Thymus (tissue), 14 donors: Measurements from ENCODE around the gene TIMD4. TPM values are rescaled to one million over a fixed set of nuclear protein-coding genes. Genes with fewer than 3 reads are reported as not detected.

Source experiments
- DNase-seq, 9 donors: peaks; one replicate each; pipeline ENCODE4 v3.0.0-alpha.2; 2013; ENCODE audit warnings: low spot score in 9 of 9, low read depth in 6 of 9, missing footprints in 1 of 9
- H3K27ac ChIP-seq, 2 donors: one replicate each; pipeline ENCODE4 v1.5.1; 2013; ENCODE audit warnings: control low read depth in 1 of 2, low read depth in 1 of 2, low read length in 1 of 2, mild to moderate bottlenecking in 1 of 2, moderate library complexity in 1 of 2
- H3K27me3 ChIP-seq, 2 donors: one replicate each; pipeline ENCODE4 v1.5.1; 2013; ENCODE audit warnings: low read length in 1 of 2; ENCODE audit not compliant: control insufficient read depth in 2 of 2, insufficient read depth in 1 of 2
- H3K36me3 ChIP-seq, 2 donors: one replicate each; pipeline ENCODE4 v1.5.1; 2013; ENCODE audit warnings: low read length in 1 of 2, mild to moderate bottlenecking in 1 of 2, moderate library complexity in 1 of 2; ENCODE audit not compliant: control insufficient read depth in 2 of 2, insufficient read depth in 2 of 2
- H3K4me1 ChIP-seq, 2 donors: one replicate each; pipeline ENCODE4 v1.5.1; 2013; ENCODE audit warnings: low read length in 2 of 2; ENCODE audit not compliant: control insufficient read depth in 2 of 2, insufficient read depth in 2 of 2
- H3K4me3 ChIP-seq, 2 donors: one replicate each; pipeline ENCODE4 v1.5.1; 2013; ENCODE audit warnings: low read length in 2 of 2, control low read depth in 1 of 2, mild to moderate bottlenecking in 1 of 2
- H3K9me3 ChIP-seq, 2 donors: one replicate each; pipeline ENCODE4 v1.5.1; 2013; ENCODE audit warnings: low read length in 1 of 2, mild to moderate bottlenecking in 1 of 2; ENCODE audit not compliant: control insufficient read depth in 2 of 2, insufficient read depth in 1 of 2
- WGBS: extraction: QIAGEN DNeasy Blood & Tissue Kit; methylation state at CpG from one replicate; pipeline ENCODE4 v1.1.7; 2013; 5-methylcytosine and 5-hydroxymethylcytosine counted together
- long read RNA-seq, 10 donors: transcript quantifications; one replicate each; lab custom pipeline, GENCODE V29; 2026
- polyA plus RNA-seq: library from polyadenylated mRNA; stranded (reverse); fragments of 200-250 nt; gene quantifications from one replicate; pipeline ENCODE4 v1.2.3, GENCODE V29; 2013
- total RNA-seq: library from RNA; stranded (reverse); fragments of 120-200 nt; gene quantifications from one replicate; pipeline ENCODE4 v1.2.4, GENCODE V29; 2013
- donor health status: healthy.

Gene TIMD4
- total RNA-seq (25.4 TPM), polyA plus RNA-seq (14.7 TPM)
- long read RNA-seq, donor 1, result 0 reads
- long read RNA-seq, donor 2, result 0 reads
- long read RNA-seq, donor 3, transcript TIMD4-201 (9 exons, 1,369 nt), result major isoform, 6 of 12 reads
- long read RNA-seq, donor 3, partial matches to known transcripts, result 5 of 12 reads
- long read RNA-seq, donor 3, other reads (novel, unspliced or antisense), result 0 of 12 reads
- long read RNA-seq, donor 4, partial matches to known transcripts, result 0 of 3 reads
- long read RNA-seq, donor 4, other reads (novel, unspliced or antisense), result 0 of 3 reads
- long read RNA-seq, donor 5, transcript TIMD4-201 (9 exons, 1,369 nt), result major isoform, 9 of 16 reads
- long read RNA-seq, donor 5, partial matches to known transcripts, result 7 of 16 reads
- long read RNA-seq, donor 5, other reads (novel, unspliced or antisense), result 0 of 16 reads
- long read RNA-seq, donor 6, partial matches to known transcripts, result 0 of 4 reads
- long read RNA-seq, donor 6, other reads (novel, unspliced or antisense), result 0 of 4 reads
- long read RNA-seq, donor 7, transcript TIMD4-201 (9 exons, 1,369 nt), result major isoform, 10 of 34 reads
- long read RNA-seq, donor 7, partial matches to known transcripts, result 22 of 34 reads
- long read RNA-seq, donor 7, other reads (novel, unspliced or antisense), result 0 of 34 reads
- long read RNA-seq, donor 8, partial matches to known transcripts, result 0 of 1 reads
- long read RNA-seq, donor 8, other reads (novel, unspliced or antisense), result 0 of 1 reads
- long read RNA-seq, donor 9, transcript TIMD4-201 (9 exons, 1,369 nt), result major isoform, 9 of 18 reads
- long read RNA-seq, donor 9, partial matches to known transcripts, result 8 of 18 reads
- long read RNA-seq, donor 9, other reads (novel, unspliced or antisense), result 0 of 18 reads
- long read RNA-seq, donor 10, partial matches to known transcripts, result 6 of 10 reads
- long read RNA-seq, donor 10, other reads (novel, unspliced or antisense), result 0 of 10 reads

GRCh38 chr5:156963125-156963524, at the start of gene TIMD4:
Gene TIMD4, minus strand, starts transcription at chr5:156963226. Its CDS starts 28 bp downstream, at chr5:156963198.
- Histone ChIP-seq H3K36me3 (no peaks in the 10 kb centered on the region), H3K27me3 (no peaks in the 10 kb centered on the region), H3K4me1 (no peaks in the 10 kb centered on the region), H3K4me3 (no peak within 1 kb of the TSS), H3K27ac (no peak within 1 kb of the TSS), H3K9me3 (no peaks in the 10 kb centered on the region)
- WGBS, result 96% methylated on average over 4 of the region's 4 CpGs
- DNase-seq, result no peak

- H3K27me3 ChIP-seq, result no peaks in the 10 kb centered on the region
- H3K9me3 ChIP-seq, result no peaks in the 10 kb centered on the region
- no peak overlapping the region for H3K4me3 ChIP-seq
- no peaks in the 10 kb centered on the region for H3K4me1 ChIP-seq
- WGBS, result 88% methylated on average over 2 of the region's 2 CpGs
- no peak for DNase-seq
- no peak overlapping the region for H3K27ac ChIP-seq
- H3K36me3 ChIP-seq, result no peaks in the 10 kb centered on the region
Observed at GRCh38 chr5:157006262-157006661, 43.2 kb upstream of the TIMD4 start.

DNA sequence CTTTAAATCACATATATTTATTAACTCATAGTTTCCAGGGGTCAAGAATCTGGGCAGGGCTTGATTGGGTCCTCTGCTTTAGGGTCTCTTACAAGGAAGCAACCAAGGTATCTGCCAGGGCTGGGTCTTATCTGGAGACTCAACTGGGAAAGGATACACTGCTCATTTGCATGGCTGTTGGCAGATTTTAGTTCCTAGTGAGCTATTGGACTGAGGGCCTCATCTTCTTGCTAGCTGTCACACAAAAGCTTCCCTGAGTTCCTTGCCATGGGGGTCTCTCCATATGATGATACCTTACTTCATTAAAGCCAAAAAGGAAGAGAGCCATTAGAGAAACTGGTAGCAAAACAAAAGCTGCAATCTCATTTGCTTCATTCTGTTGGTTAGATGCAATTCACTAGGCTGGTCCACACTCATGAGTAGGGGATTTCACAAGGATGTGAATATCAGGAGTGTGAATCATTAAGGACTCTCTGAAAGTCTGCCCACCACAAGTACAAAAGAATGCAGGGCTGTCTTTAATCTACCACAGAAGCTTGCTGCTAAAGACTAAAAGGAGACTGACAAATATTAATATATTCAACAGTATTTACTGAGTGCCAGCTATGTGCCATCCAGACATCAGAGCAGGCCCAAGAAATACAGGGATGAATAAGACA, 42.0 kb upstream of the TIMD4 start:
- Histone ChIP-seq H3K27ac (no peak overlapping the region), H3K4me3 (no peak overlapping the region), H3K36me3 (no peaks in the 10 kb centered on the region), H3K9me3 (no peaks in the 10 kb centered on the region), H3K4me1 (no peaks in the 10 kb centered on the region), H3K27me3 (no peaks in the 10 kb centered on the region)
- DNase-seq, result no peak

DNA sequence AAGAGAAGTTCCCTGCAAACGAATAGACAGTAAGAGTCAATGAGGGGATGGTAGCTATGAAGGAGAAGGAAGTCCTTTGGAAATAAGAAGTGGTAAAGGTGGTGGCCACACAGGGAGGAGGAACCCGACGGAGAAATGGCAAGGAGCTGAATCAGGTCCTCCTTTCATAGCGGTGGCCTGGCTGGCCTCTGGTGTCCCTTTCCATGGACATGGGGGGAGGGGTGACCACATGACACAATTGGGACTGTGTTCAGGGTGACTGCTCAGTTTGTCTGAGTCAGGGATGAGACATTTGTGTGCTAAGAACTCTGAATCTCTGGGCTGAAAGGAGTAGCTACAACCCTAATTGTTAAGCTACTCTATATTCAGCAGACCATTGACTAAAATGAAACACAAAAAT, 28.7 kb upstream of the TIMD4 start:
- H3K27me3 ChIP-seq, result no peaks in the 10 kb centered on the region
- no peaks in the 10 kb centered on the region for H3K36me3 ChIP-seq
- no peaks in the 10 kb centered on the region for H3K9me3 ChIP-seq
- H3K27ac ChIP-seq, result no peak overlapping the region
- WGBS, result 85% methylated on average over 4 of the region's 4 CpGs
- H3K4me1 ChIP-seq, result no peaks in the 10 kb centered on the region
- no peak for DNase-seq
- no peak overlapping the region for H3K4me3 ChIP-seq

- Histone ChIP-seq H3K27ac (no peak overlapping the region), H3K27me3 (no peaks in the 10 kb centered on the region), H3K4me1 (no peaks in the 10 kb centered on the region), H3K36me3 (no peaks in the 10 kb centered on the region), H3K9me3 (no peaks in the 10 kb centered on the region), H3K4me3 (no peak overlapping the region)
- WGBS, result 94% methylated on average over 9 of the region's 9 CpGs
- DNase-seq, result no peak
Observed at GRCh38 chr5:156984064-156984463, 21.0 kb upstream of the TIMD4 start.

DNA sequence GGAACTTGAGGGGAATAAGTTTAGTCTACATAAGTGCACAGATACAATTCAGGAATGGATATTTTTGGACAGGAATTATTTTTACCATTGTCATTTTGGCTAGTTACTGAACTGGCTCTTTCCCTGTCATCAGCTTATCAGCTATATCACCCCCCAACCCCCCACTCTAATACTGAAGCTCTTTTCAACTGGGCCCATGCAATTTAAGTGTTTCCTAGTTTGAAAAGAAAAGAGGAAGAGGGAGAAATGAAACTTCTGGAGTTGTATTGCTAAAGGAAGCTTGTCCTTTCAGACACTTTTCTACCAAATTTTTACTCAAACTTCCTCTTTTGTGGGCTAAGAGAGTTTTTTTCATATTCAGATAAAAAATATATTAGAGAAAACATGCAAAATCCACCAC, 18.5 kb upstream of the TIMD4 start:
- no peak overlapping the region for H3K4me3 ChIP-seq
- H3K27me3 ChIP-seq, result no peaks in the 10 kb centered on the region
- no peaks in the 10 kb centered on the region for H3K36me3 ChIP-seq
- DNase-seq, result no peak
- no peaks in the 10 kb centered on the region for H3K4me1 ChIP-seq
- no peaks in the 10 kb centered on the region for H3K9me3 ChIP-seq
- H3K27ac ChIP-seq, result no peak overlapping the region

- no peaks in the 10 kb centered on the region for H3K36me3 ChIP-seq
- no peaks in the 10 kb centered on the region for H3K27me3 ChIP-seq
- WGBS, result 94% methylated on average over 6 of the region's 6 CpGs
- no peak overlapping the region for H3K4me3 ChIP-seq
- no peaks in the 10 kb centered on the region for H3K4me1 ChIP-seq
- H3K27ac ChIP-seq, result no peak overlapping the region
- no peak for DNase-seq
- no peaks in the 10 kb centered on the region for H3K9me3 ChIP-seq
Observed at GRCh38 chr5:156974328-156974727, 11.3 kb upstream of the TIMD4 start.

GRCh38 chr5:156971848-156972525, 9.0 kb upstream of the TIMD4 start:
- no peak overlapping the region for H3K4me3 ChIP-seq
- H3K27ac ChIP-seq, result no peak overlapping the region
- H3K9me3 ChIP-seq, result no peaks in the 10 kb centered on the region
- H3K36me3 ChIP-seq, result no peaks in the 10 kb centered on the region
- H3K27me3 ChIP-seq, result no peaks in the 10 kb centered on the region
- WGBS, result 91% methylated on average over 3 of the region's 3 CpGs
- H3K4me1 ChIP-seq, result no peaks in the 10 kb centered on the region
- DNase-seq, result no peak
